IPS DF 4.7 (cell line): Measurements from ENCODE around the gene SLC5A10.
"Not testable (repeated sequence)": the region's sequence is repeated elsewhere in the genome, so short reads cannot be mapped to it uniquely, and the experiment has no call there.

Experiments used
- DNase-seq: peaks from one replicate; pipeline ENCODE4 v3.0.0-alpha.2; 2013; ENCODE audit warnings: low spot score; ENCODE audit errors: extremely low read depth

The SLC5A10 gene

DNA sequence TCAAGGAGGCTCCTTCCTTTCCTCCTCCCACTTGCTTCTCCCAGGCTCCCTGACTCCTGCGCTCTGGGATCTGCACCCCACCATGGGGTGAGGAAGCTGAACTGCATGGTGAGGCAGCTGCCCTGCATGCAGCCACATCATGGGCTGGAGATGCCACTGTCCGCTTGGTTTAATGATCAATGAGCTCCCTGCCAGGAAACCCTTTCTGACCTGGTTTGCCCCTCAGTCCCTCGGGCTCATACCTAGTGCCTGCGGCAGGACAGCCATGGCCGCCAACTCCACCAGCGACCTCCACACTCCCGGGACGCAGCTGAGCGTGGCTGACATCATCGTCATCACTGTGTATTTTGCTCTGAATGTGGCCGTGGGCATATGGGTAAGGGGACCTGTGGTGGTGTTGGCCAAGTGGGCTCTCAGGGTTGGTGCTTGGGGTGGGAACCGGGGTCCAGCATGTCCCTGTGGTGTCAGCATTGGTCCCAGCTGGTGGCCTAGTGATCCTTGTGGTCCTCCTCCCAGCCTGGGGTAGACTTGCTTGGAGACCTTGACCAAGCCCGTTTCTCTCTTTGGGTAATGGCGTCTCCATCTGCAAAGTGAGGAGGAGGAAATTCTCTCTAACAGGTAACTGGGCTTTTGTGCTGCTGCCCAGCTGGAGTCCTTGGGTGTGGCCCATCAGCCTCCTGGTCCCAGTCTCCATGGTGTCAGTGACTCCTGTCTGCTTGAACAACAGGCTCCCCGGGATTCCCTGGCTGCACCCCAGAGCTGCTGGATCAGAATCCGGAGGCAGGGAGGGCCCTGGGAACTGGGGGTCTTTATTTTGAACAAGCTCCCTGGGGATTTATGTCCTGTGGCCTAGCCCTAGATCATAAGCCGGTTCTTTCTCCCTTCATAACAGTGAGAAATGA lies at the start of gene SLC5A10:
TSS of gene SLC5A10 (plus strand) at position 225 of the 902 bp plus-strand sequence. CDS start at position 266, 41 bp downstream.
- DNase-seq = no peak

DNA sequence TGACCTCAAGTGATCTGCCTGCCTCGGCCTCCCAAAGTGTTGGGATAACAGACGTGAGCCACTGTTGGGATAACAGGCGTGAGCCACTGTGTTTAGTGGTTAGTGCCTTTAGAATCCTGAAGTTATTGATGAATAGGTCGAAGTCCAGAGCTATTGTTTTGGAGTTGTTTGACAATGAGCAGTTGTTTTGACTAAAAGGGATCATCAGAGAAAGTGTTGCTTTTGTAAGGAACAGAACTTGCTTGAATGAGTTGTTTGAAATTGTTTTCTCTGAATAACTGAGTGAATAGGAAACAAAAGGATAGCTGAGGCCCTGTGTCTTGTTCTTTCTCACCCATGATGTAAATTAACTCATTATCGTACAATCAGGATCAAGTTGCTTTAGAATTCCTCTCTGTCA lies 47.5 kb upstream of the SLC5A10 start:
- no peak for DNase-seq

DNA sequence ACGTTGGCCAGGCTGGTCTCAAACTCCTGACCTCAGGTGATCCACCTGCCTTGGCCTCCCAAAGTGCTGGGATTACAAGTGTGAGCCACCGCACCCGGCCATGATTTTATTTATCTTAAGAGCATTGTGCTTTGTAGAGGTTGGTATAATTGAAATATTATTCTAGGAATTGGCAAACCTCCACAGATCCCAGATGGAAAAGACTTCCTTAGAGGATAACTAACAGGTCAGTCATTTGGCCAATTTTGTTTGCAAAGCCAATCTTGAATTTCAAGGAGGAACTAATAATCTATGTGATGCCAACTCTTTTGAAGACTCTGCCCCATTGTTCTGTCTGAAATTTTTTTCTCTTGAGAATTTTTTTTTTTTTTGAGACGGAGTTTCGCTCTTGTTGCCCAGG lies 46.7 kb upstream of the SLC5A10 start:
- no peak for DNase-seq

DNA sequence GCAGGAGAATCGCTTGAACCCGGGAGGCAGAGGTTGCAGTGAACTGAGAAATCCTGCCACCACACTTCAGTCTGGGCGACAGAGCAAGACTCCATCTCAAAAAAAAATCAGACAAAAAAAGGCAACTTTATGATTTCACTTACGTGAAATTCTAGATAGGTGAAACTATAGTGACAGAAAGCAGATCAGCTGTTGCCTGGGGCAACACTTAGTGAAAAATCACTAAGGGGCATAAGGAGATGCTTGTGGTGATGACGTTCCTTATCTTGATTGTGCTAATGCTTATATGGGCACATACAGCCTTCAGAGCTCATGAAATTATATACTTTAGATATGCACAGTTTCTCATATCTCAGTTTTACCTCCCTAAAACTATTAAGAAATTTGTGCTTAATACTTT lies 41.6 kb upstream of the SLC5A10 start:
- DNase-seq = no peak

DNA sequence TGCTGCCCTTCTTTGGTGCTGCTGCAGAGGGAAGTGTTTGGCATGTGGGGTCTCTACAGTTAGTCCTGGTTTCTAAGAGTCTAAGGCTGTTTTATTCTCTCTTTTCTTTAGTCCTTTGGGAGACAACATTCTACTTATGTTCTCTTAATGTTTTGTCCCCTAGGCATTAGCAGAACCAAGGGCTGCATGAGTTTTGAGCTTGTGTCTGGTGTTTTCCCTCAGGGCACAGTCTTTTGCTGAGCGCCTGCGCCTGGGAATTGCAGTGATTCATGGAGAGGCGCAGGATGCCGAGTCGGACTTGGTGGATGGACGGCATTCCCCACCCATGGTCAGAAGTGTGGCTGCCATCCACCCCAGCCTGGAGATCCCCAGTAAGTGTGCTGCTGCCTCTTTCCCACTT lies 41.1 kb upstream of the SLC5A10 start:
- no peak for DNase-seq

DNA sequence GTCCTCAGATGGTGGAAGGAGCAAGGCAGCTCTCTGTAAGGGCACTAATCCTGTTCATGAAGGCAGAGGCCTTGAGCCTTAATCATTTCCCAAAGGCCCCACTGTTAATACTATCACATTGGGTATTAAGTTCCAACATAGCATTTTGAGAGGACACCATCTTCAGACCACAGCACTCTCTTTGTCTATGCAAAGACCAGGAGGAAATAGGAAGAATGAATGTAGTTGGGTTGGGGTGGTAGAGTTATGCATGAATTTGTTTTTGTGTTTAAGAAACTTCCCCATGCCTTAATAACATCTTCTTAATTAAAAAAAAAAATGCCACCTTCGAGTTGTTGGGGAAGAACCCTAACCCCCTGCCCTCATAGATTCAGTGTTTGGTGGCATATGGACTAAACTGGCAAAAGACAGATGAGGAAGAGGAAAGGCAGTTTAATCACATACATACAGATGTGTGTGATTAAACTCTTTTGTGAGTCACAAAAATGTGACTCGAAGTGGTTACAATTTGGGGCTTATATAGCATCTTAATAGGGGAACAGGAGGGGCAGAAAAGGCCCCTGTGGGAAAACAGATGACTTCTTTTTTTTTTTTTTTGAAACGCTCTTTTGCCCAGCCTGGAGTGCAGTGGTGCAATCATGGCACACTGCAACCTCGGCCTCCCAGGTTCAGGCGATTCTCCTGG lies 35.0 kb upstream of the SLC5A10 start:
- no peak for DNase-seq

DNA sequence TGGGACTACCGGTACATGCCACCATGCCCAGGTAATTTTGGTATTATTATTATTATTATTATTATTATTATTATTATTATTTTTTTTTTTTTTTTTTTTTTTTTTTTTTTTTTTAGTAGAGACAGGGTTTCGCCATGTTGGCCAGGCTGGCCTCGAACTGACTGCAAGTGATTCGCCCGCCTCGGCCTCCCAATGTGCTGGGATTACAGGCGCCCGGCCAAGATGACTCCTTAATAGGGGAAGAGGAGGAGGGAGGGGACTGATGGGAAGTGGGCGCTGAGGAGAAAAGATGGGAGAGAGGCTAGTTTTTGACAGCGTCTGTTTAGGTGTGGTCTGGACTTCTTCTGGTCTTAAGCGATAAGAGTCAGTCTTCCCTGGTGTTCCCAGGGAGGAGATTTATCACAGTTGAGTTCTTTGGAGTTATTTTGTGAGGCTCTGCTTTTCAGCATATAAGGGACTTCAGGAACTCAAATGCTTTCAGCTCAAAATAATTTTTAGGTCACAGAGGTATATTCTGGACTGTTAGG lies 34.4 kb upstream of the SLC5A10 start:
- DNase-seq = no peak

DNA sequence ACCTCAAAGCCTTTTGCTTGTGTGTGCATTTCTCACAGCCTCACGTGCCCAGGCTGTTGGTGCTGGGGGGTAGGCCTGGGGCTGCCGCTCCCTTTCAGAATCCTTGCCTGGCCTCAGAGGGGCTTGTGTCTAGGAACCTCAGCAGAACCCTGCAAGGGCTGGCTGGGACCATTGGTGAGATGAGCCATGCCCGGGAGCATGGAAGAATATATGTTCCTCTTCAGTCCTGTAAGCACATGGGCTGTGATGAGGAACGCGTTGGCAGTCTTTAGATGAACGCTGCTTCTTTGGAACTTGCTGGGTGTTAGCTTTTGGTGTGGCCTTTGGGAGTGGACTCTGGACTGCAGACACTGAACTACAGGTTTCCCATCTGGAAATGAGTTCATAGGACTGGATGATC lies 32.0 kb upstream of the SLC5A10 start:
- no peak for DNase-seq

DNA sequence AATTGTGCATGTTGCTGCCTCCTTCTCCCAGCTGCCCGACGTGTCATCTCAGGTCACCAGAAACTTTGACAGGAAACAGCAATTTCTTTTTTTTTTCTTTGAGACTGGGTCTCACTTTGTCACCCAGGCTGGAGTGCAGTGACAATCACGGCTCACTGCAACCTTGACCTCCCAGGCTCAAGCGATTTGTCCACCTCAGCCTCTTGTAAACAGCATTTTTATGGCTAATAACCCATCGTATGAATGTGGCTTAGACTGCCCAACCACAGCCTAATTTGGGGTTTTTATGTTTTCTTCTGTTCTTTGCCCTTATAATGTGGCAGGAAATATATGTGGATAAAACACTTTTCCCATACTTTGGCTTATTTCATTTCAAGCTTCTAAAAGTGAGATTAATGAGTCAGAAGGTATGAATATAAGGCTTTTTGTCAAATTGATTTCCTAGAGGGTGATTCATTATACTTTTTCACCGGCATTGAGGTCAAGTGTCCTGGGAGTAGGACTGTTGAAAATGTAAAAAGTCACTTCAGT lies 31.0 kb upstream of the SLC5A10 start:
- DNase-seq = no peak

DNA sequence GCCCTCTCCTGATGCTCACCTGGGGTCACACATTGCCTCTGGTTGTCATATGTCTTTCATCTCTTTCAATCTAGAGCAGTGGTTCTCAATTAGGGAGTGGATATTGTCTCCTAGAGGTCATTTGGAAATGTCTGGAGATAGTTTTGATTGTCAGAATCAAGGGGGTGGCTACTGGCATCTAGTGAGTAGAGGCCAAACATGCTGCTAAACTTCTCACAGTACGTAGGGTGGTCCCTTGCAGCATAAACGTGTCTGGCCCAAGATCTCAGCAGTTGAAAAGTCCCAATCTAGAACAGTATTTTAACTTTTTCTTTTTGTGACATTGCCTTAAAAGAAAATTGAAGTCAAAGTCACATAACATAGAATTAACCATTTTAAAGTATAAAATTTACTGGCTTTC lies 30.5 kb upstream of the SLC5A10 start:
- DNase-seq = no peak

DNA sequence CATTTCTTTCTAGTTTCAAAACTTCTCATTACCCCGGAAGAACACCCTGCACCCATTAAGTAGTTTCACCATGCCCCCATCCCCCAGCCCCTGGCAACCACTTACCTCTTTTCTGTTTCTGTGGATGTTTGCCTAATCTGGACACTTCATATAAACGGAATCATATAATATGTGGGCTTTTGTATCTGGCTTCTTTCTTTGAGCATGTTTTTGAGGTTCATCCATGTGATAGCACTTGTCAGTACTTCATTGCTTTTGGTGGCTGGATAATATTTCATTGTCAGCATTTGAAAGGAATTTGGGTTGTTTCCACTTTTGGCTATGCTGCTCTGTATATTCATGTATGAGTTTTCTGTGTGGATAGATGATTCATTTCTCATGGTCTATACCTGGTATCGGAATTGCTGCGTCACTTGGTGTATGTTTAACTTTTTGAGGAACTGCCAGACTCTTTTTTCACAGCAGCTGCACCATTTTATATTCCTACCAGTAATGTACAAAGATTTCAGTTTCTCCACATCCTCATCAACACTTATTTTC lies 30.0 kb upstream of the SLC5A10 start:
- DNase-seq = no peak

DNA sequence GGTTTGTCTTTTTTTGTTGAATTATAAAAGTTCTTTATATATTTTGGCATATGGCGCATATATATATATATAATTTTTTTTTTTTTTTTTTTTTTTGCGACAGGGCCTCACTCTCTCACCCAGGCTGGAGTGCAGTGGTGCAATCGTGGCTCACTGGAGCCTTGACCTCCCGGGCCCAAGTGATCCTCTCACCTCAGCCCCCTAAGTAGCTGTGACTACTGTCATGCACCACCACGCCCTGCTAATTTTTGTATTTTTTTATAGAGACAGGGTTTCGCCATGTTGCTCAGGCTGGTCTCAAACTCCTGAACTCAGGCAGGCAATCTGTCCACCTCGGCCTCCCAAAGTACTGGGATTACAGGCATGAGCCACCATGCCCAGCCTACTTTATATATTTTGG lies 29.4 kb upstream of the SLC5A10 start:
- not testable (repeated sequence) for DNase-seq

DNA sequence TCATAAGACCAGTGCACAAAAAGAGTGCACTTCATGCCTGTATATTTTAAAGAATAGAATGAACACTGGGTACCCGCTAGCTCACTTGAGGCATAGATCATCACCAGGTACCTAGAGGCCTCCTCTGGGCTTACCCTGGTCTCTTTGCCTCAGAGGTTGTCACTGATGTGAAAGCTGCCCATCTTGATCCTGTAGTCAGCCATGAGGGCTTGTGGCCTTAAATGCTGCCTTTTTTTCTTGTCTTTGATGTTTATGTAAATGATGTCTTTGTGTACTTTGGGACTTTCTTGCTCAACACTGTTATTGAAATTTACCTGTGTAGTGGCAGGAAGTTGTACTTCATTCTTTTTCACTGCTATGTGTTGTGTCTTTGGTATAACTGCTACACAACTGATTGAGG lies 26.8 kb upstream of the SLC5A10 start:
- no peak for DNase-seq

DNA sequence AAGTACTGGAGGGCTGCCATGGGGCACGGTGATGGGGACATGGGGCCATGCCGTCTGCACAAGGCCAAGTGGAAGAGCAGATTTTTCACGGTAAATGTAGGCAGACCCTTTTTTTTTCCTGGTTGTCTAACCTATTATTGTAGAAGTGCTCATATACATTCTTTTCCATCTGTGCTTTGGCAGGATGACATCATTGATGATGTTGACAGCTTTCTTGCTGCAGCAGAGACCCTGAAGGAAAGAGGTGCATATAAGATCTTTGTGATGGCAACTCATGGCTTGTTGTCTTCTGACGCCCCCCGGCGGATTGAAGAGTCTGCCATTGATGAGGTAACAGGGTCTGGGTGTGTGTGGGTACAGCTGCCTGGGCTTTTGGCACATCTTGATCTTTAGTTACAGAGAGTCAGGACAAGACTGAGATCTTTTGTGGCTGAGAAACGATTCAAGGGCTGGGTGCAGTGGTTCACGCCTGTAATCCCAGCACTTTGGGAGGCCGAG lies 23.3 kb upstream of the SLC5A10 start:
- DNase-seq = no peak

DNA sequence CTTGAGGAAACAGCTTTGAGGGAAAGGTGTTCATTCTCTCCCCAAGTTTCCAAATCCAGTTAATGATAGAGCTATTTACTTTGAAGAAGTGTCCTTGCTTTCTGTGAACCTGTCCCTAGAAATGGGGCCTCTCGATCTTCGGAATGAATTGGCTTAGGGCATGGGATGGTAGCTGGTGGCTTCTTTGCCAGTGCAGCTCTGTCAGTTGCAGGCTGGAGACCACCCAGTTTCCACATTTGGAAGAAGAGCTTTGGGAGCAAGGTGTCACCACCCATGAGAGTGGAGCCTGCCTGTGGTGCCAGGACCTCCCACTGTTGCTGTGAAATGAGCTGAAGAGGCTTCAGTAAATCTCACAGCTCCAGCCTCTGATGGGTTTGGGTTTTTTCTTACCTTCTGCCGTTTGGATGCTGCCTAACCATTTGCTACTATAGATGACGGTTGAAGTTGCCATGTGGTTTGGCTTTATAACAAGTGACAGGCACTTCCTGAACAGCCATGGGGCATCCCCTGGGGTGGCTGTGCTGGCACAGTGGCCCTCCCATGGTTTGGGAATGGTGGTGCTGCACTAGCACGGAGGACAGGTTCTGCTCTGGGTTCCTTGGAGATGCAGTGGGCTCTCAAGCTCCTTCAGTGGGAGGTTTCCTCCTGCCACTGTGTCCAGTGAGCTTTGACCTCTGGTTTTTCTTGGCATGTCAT lies 19.5 kb upstream of the SLC5A10 start:
- no peak for DNase-seq

DNA sequence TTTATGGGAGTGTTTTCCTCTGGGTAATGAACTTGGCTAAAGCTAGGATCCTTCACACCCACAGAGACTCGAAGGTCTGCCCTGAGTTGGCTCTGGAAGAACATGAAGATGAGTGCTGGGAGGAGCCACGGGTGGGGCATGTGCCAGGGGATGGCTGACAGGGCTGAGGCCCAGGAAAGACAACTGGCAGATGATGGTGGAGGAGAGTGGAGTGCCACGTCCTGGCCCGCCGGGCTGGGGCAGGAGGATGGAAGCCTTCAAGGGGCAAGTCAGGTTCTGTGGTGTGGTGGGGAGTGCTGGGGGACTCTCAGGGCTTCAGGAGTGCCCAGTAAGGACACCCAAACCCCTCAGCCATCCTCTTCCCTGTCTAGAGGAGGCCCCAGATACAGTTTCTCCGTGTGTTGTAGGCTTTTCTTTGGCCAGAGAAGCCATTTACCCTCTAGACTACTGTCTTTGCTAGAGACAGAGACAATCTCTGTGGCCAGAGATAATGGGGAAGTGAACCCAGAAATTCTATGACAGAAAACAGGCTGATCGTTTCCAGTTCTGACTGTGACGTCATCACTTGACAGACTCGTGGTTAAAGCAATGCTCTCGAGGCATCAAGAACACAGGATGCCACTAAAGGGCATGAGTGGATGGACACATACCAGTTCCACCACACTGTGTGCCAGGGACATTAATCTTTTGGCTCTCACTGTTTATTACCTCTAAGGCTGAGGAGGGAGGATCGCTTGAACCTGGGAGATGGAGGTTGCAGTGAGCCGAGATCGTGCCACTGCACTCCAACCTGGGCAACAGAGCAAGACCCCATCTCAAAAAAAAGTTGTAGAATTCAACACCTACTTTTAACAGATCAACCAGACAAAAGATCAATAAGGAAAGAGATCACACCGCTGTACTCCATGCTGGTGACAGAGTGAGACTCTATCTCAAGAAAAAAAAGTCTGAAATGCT lies 18.6 kb upstream of the SLC5A10 start:
- DNase-seq = no peak

DNA sequence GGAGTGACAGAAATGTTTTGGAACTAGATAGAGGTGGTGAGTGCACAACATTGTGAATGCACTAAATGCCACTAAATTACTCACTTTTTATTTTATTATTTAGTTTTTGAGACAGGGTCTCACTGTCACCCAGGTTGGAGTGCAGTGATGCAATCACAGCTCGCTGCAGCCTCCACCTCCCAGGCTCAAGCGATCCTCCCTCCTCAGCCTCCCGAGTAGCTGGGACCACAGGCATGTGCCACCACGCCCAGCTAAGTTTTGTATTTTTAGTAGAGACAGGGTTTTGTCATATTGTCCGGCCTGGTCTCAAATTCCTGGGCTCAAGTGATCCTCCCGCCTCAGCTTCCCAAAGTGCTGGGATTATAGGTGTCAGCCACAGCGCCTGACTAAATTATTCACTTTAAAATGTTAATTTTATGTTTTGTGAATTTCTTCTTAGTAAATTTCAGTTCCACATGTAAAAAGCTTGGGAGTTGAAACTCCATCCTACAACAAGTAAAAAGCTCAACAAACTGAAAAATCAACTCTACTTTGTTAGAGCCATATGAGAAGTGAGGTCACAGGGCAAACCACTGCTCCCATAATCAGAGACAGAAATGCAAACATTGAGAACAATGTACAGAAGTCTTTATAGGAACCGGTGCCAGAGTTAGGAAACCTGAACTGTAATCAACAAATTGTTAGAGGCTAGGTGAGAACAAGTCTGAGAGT lies 13.8 kb upstream of the SLC5A10 start:
- DNase-seq = no peak

DNA sequence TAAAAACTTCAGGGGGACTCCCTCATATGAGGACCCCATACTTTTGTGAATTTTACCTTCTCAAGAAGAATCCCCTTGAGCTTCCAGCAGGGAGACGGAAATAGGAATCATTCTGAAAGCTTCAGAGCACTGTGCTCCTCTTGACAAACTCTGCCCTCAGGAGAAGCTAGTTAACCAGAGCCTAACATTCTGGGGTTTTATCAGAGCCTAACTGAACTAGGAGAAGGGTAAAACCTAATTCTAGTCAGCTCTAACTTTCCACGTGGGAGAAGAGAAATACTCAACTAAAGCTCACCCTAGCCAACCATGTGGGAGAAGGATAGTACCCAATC lies 13.3 kb upstream of the SLC5A10 start:
- DNase-seq = no peak

DNA sequence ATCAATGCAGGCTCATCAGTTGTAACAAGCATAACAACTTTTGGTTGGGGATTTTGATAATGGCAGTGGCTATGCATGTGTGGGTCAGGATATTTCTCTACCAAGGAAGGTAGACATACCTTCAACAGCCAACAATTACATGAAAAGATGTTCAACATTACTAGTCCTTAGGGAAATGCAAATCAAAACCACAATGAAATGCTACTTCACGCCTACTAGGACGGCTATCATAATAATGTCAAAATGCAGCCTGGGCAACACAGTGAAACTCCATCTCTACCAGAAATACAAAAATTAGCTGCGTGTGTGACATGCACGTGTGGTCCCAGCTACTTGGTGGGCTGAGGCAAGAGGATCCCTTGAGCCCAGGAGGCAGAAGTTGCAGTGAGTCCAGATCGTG lies 7.3 kb upstream of the SLC5A10 start:
- no peak for DNase-seq

DNA sequence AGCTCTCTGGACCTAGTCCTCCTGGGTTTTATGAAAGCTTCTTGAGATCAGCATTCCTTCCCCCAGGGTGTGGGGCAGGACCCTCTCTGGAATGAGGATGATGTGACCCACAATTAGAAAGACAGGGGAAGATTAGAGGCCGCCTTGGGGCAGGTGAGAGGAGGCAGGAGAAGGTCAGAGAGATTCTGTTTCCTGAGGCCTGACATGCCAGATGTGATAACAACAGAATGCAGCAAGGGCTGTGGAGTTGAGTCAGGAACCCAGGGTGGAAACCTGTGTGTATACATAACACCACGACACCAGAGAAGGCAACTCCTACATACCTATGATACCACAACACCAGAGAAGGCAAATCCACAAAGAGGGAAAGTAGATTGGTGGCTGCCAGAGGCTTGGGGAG lies 5.4 kb upstream of the SLC5A10 start:
- no peak for DNase-seq
